Hepatocyte (in vitro differentiated cells): ENCODE data around the gene ALPL. TPM values are rescaled to one million over a fixed set of nuclear protein-coding genes. Genes with fewer than 3 reads are reported as not detected.
"Not testable (repeated sequence)": the region's sequence is repeated elsewhere in the genome, so short reads cannot be mapped to it uniquely, and the experiment has no call there.

Experiments
- DNase-seq: peaks from one replicate; pipeline ENCODE4 v3.0.0-alpha.2; 2016; ENCODE audit warnings: low spot score
- H2AFZ ChIP-seq: fragments of 200-600 bp; sonication (generic); 2 replicates; pipeline ENCODE4 v1.6.0; 2016; ENCODE audit warnings: antibody characterized with exemption, mild to moderate bottlenecking
- H3K27ac ChIP-seq: fragments of 200-600 bp; sonication (generic); 2 replicates; pipeline ENCODE4 v1.5.1; 2016; ENCODE audit warnings: mild to moderate bottlenecking
- H3K27me3 ChIP-seq: fragments of 200-600 bp; sonication (generic); 2 replicates; pipeline ENCODE4 v1.6.1; 2016
- H3K36me3 ChIP-seq: fragments of 200-600 bp; sonication (generic); replicated peaks from 2 replicates; pipeline ENCODE4 v1.5.1; 2016; ENCODE audit warnings: low read depth; ENCODE audit not compliant: insufficient read depth
- H3K4me1 ChIP-seq: fragments of 200-600 bp; sonication (generic); 2 replicates; pipeline ENCODE4 v1.5.1; 2016; ENCODE audit warnings: mild to moderate bottlenecking, moderate library complexity; ENCODE audit not compliant: insufficient read depth
- H3K4me2 ChIP-seq: fragments of 200-600 bp; sonication (generic); 2 replicates; pipeline ENCODE4 v1.6.0; 2016
- H3K4me3 ChIP-seq: fragments of 200-600 bp; sonication (generic); 2 replicates; pipeline ENCODE4 v1.5.1; 2016; ENCODE audit warnings: mild to moderate bottlenecking
- H3K79me2 ChIP-seq: fragments of 200-600 bp; sonication (generic); 2 replicates; pipeline ENCODE4 v1.6.0; 2017; ENCODE audit warnings: mild to moderate bottlenecking
- H3K9me2 ChIP-seq: fragments of 200-600 bp; sonication (generic); replicated peaks from 2 replicates; pipeline ENCODE4 v1.6.0; 2017; ENCODE audit warnings: mild to moderate bottlenecking; ENCODE audit not compliant: insufficient read depth
- H3K9me3 ChIP-seq: fragments of 200-600 bp; sonication (generic); 2 replicates; pipeline ENCODE4 v1.5.1; 2016; ENCODE audit warnings: low read depth, mild to moderate bottlenecking
- H4K20me1 ChIP-seq: fragments of 200-600 bp; sonication (generic); 2 replicates; pipeline ENCODE4 v1.6.0; 2016; ENCODE audit warnings: mild to moderate bottlenecking; ENCODE audit not compliant: insufficient read depth, poor library complexity, severe bottlenecking
- EZH2 ChIP-seq: fragments of 200-600 bp; sonication (generic); IDR thresholded peaks from 2 replicates; pipeline ENCODE4 v1.6.1; 2016; ENCODE audit warnings: antibody characterized with exemption, mild to moderate bottlenecking, borderline replicate concordance
- EZH2phosphoT487 ChIP-seq: fragments of 200-600 bp; sonication (generic); IDR thresholded peaks from one replicate; pipeline ENCODE4 v1.6.1; 2018; ENCODE audit warnings: antibody characterized with exemption, mild to moderate bottlenecking, low read depth, moderate library complexity; ENCODE audit not compliant: unreplicated experiment, severe bottlenecking
- WGBS: methylation state at CpG from one replicate; pipeline ENCODE4 v1.1.6; 2016; ENCODE audit warnings: low lambda C conversion rate; ENCODE audit errors: missing lambda C conversion rate; 5-methylcytosine and 5-hydroxymethylcytosine counted together
- polyA plus RNA-seq: library from polyadenylated mRNA; unstranded; fragments of >200 nt; fragmentation: Nextera tagmentation; extraction: Ambion mirVana; gene quantifications from 2 replicates; pipeline ENCODE4 v1.2.1, GENCODE V29; 2016
- total RNA-seq: library from RNA; depleted of rRNA; stranded (reverse); fragments of >200 nt; gene quantifications from 2 replicates; pipeline ENCODE4 v1.2.3, GENCODE V29; 2014
- TF ChIP-seq, protein P1 (sequence below): fragments of 200-600 bp; sonication (generic); IDR thresholded peaks from 2 replicates; pipeline ENCODE4 v1.5.1; 2016; ENCODE audit warnings: antibody characterized with exemption, mild to moderate bottlenecking; ENCODE audit not compliant: poor library complexity

The ALPL gene
- total and polyA plus RNA-seq, 2 experiments from 2014 or later = 2.2 to 6.0 TPM

GRCh38 chr1:21563971-21564370 lies 54.7 kb downstream of the ALPL start:
- no peak overlapping the region for H2AFZ ChIP-seq
- no peak overlapping the region for H3K27ac ChIP-seq
- no peak for DNase-seq
- H3K4me1 ChIP-seq = no peaks in the 10 kb centered on the region
- H3K36me3 ChIP-seq = no peaks in the 10 kb centered on the region
- H3K9me3 ChIP-seq = no peaks in the 10 kb centered on the region
- no peaks in the 10 kb centered on the region for H3K9me2 ChIP-seq
- H3K79me2 ChIP-seq = no peaks in the 10 kb centered on the region
- 91% methylated on average over 15 of the region's 17 CpGs for WGBS
- no peaks in the 10 kb centered on the region for H4K20me1 ChIP-seq
- no peak overlapping the region for H3K4me2 ChIP-seq
- TF ChIP-seq, protein P1, sequence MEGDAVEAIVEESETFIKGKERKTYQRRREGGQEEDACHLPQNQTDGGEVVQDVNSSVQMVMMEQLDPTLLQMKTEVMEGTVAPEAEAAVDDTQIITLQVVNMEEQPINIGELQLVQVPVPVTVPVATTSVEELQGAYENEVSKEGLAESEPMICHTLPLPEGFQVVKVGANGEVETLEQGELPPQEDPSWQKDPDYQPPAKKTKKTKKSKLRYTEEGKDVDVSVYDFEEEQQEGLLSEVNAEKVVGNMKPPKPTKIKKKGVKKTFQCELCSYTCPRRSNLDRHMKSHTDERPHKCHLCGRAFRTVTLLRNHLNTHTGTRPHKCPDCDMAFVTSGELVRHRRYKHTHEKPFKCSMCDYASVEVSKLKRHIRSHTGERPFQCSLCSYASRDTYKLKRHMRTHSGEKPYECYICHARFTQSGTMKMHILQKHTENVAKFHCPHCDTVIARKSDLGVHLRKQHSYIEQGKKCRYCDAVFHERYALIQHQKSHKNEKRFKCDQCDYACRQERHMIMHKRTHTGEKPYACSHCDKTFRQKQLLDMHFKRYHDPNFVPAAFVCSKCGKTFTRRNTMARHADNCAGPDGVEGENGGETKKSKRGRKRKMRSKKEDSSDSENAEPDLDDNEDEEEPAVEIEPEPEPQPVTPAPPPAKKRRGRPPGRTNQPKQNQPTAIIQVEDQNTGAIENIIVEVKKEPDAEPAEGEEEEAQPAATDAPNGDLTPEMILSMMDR = no peak
- TF ChIP-seq EZH2phosphoT487 = no peak
- no peak for TF ChIP-seq EZH2
- no peaks in the 10 kb centered on the region for H3K27me3 ChIP-seq
- no peak overlapping the region for H3K4me3 ChIP-seq

GRCh38 chr1:21564521-21565095 lies 55.4 kb downstream of the ALPL start:
- no peaks in the 10 kb centered on the region for H3K4me1 ChIP-seq
- H3K9me3 ChIP-seq = no peaks in the 10 kb centered on the region
- no peak overlapping the region for H3K4me2 ChIP-seq
- H3K36me3 ChIP-seq = no peaks in the 10 kb centered on the region
- no peaks in the 10 kb centered on the region for H3K9me2 ChIP-seq
- H4K20me1 ChIP-seq = no peaks in the 10 kb centered on the region
- 86% methylated on average over 14 of the region's 14 CpGs for WGBS
- H2AFZ ChIP-seq = no peak overlapping the region
- H3K79me2 ChIP-seq = no peaks in the 10 kb centered on the region
- no peak overlapping the region for H3K4me3 ChIP-seq
- TF ChIP-seq EZH2phosphoT487 = no peak
- no peak for TF ChIP-seq EZH2
- TF ChIP-seq, protein P1 = no peak
- DNase-seq = no peak
- no peaks in the 10 kb centered on the region for H3K27me3 ChIP-seq
- no peak overlapping the region for H3K27ac ChIP-seq

- TF ChIP-seq EZH2phosphoT487 (no peak), EZH2 (no peak)
- TF ChIP-seq, protein P1 = no peak
- no peak overlapping the region for H3K4me3 ChIP-seq
- H3K9me2 ChIP-seq = no peaks in the 10 kb centered on the region
- WGBS = 72% methylated on average over 4 of the region's 8 CpGs
- no peaks in the 10 kb centered on the region for H4K20me1 ChIP-seq
- no peak overlapping the region for H3K27ac ChIP-seq
- H2AFZ ChIP-seq = no peak overlapping the region
- H3K36me3 ChIP-seq = no peaks in the 10 kb centered on the region
- H3K79me2 ChIP-seq = no peaks in the 10 kb centered on the region
- DNase-seq = no peak
- no peaks in the 10 kb centered on the region for H3K9me3 ChIP-seq
- H3K4me2 ChIP-seq = no peak overlapping the region
- H3K27me3 ChIP-seq = no peaks in the 10 kb centered on the region
- H3K4me1 ChIP-seq = no peaks in the 10 kb centered on the region
These were observed 56.1 kb downstream of the ALPL start for GRCh38 chr1:21565285-21565684.

DNA sequence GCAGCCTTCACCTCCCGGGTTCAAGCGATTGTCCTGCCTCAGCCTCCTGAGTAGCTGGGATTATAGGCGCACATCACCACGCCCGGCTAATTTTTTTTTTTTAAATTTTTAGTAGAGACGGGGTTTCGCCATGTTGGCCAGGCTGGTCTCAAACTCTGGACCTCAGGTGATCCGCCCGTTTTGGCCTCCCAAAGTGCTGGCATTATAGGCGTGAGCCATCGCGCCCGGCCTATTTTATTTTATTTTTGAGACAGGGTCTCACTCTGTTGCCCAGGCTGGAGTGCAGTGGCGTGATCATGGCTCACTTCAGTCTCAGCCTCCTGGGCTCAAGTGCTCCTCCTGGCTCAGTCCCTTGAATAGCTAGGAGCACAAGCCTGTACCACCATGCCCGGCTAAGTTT lies 57.1 kb downstream of the ALPL start:
- DNase-seq, H3K9me3 ChIP-seq, H3K27me3 ChIP-seq, H3K4me3 ChIP-seq, H3K9me2 ChIP-seq, H3K4me2 ChIP-seq, H4K20me1 ChIP-seq, H2AFZ ChIP-seq, H3K4me1 ChIP-seq, H3K79me2 ChIP-seq, H3K27ac ChIP-seq, H3K36me3 ChIP-seq: not testable (repeated sequence)
- WGBS = 96% methylated on average over 15 of the region's 15 CpGs
